Measurements from ENCODE around the gene TIMP2. TPM values are rescaled to one million over a fixed set of nuclear protein-coding genes. Genes with fewer than 3 reads are reported as not detected.
"Not testable (repeated sequence)": the region's sequence is repeated elsewhere in the genome, so short reads cannot be mapped to it uniquely, and the experiment has no call there.

TIMP2 gene
- total and polyA plus RNA-seq, 2 experiments from 2014 or later = 10.6 to 22.5 TPM

DNA sequence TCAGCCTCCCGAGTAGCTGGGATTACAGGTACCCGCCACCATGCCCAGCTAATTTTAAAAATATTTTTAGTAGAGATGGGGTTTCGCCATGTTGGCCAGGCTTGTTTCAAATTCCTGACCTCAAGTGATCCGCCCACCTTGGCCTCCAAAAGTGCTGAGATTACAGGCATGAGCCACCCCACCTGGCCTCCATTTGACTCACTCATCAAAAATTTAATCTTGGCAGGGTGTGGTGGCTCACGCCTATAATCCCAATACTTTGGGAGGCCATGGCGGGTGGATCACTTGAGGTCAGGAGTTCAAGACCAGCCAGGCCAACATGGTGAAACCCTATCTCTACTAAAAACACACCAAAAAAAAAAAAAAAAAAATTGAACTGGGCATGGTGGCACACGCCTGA, 13.6 kb downstream of the TIMP2 start:
- not testable (repeated sequence) for H3K27ac ChIP-seq (ENCODE audit: low read depth); H4K20me1 ChIP-seq (replicated peaks; ENCODE audit: insufficient read depth); H3K4me2 ChIP-seq; H3K27me3 Mint-ChIP-seq (ENCODE audit: insufficient read depth, low read depth, poor library complexity); H3K36me3 Mint-ChIP-seq (ENCODE audit: low read depth); H3K9me3 Mint-ChIP-seq; H3K27ac Mint-ChIP-seq; H3K4me1 ChIP-seq (ENCODE audit: insufficient read depth); H3K9me2 ChIP-seq (ENCODE audit: insufficient read depth); H3K27me3 ChIP-seq (ENCODE audit: insufficient read depth); H3K36me3 ChIP-seq (ENCODE audit: insufficient read depth); ATAC-seq; H3K4me3 Mint-ChIP-seq; H3K4me3 ChIP-seq; H2AFZ ChIP-seq; H3F3A ChIP-seq (replicated peaks; ENCODE audit: low read depth); DNase-seq (ENCODE audit: low spot score)
- H3K79me2 ChIP-seq (replicated peaks; ENCODE audit: insufficient read depth) = peaks cover 37% of the 10 kb centered on the region
- peaks cover 18% of the 10 kb centered on the region for H3K4me1 Mint-ChIP-seq

DNA sequence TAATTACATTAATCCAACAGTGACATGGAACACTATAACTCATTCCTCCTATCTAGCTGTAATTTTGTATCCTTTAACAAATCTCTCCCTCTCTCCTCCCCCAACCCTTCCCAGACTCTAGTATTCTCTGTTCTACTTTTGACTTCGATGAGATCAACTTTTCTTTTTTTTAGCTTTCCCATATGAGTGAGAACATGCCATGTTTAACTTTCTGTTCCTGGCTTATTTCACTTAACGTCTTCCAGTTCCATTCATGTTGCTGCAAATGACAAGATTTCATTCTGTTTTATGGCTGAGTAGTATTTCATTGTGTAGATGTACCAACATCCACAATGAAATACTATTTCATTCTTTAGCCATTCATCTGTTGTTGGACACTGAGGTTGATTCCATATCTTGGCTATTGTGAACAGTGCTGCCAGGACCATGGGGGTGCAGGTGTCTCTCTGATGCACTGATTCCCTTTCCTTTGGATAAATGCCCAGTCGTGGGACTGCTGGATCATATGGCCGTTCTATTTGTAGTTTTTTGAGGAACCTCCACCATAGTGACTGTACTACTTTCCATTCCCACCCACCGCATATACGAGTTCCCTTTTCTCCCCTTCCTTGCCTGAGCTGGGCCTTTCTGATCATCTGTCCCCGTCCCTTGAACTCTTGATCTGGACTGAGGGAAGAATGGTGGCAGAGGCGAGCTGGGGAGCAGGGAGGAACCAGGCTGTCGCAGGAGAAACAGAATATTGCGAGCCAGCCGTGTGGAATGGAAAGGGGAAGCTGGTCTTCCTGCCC, 14.5 kb downstream of the TIMP2 start:
- Histone ChIP-seq H3K27ac (ENCODE audit: low read depth) (no peak overlapping the region), H3F3A (replicated peaks; ENCODE audit: low read depth) (no peaks in the 10 kb centered on the region), H3K4me1 (ENCODE audit: insufficient read depth) (no peaks in the 10 kb centered on the region), H4K20me1 (replicated peaks; ENCODE audit: insufficient read depth) (peaks cover 3% of the 10 kb centered on the region; the same call in 1 of the 2 replicates), H3K27me3 (ENCODE audit: insufficient read depth) (no peaks in the 10 kb centered on the region), H3K79me2 (replicated peaks; ENCODE audit: insufficient read depth) (peaks cover 36% of the 10 kb centered on the region), H3K36me3 (ENCODE audit: insufficient read depth) (no peaks in the 10 kb centered on the region), H3K9me2 (ENCODE audit: insufficient read depth) (no peaks in the 10 kb centered on the region), H3K4me3 (no peak overlapping the region), H2AFZ (no peak overlapping the region), H3K4me2 (no peak overlapping the region)
- no peak for ATAC-seq
- Mint-ChIP-seq H3K4me3 (no peak overlapping the region), H3K9me3 (no peaks in the 10 kb centered on the region), H3K27ac (no peak overlapping the region), H3K36me3 (ENCODE audit: low read depth) (no peaks in the 10 kb centered on the region), H3K27me3 (ENCODE audit: insufficient read depth, low read depth, poor library complexity) (peaks cover 4% of the 10 kb centered on the region), H3K4me1 (peaks cover 10% of the 10 kb centered on the region)
- no peak for DNase-seq (ENCODE audit: low spot score)
- no peak for TF ChIP-seq NANOG (IDR thresholded peaks at IDR 0.05; ENCODE audit: borderline replicate concordance)
- no peak for TF ChIP-seq JUNB (IDR thresholded peaks at IDR 0.05; ENCODE audit: unreplicated experiment)
- TF ChIP-seq, protein P1, sequence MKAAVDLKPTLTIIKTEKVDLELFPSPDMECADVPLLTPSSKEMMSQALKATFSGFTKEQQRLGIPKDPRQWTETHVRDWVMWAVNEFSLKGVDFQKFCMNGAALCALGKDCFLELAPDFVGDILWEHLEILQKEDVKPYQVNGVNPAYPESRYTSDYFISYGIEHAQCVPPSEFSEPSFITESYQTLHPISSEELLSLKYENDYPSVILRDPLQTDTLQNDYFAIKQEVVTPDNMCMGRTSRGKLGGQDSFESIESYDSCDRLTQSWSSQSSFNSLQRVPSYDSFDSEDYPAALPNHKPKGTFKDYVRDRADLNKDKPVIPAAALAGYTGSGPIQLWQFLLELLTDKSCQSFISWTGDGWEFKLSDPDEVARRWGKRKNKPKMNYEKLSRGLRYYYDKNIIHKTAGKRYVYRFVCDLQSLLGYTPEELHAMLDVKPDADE (IDR thresholded peaks at IDR 0.05) = no peak
- no peak for TF ChIP-seq EZH2phosphoT487 (IDR thresholded peaks at IDR 0.05; ENCODE audit: unreplicated experiment)
- TF ChIP-seq STAT1 (IDR thresholded peaks at IDR 0.05; ENCODE audit: unreplicated experiment) = no peak
- TF ChIP-seq, protein P2, sequence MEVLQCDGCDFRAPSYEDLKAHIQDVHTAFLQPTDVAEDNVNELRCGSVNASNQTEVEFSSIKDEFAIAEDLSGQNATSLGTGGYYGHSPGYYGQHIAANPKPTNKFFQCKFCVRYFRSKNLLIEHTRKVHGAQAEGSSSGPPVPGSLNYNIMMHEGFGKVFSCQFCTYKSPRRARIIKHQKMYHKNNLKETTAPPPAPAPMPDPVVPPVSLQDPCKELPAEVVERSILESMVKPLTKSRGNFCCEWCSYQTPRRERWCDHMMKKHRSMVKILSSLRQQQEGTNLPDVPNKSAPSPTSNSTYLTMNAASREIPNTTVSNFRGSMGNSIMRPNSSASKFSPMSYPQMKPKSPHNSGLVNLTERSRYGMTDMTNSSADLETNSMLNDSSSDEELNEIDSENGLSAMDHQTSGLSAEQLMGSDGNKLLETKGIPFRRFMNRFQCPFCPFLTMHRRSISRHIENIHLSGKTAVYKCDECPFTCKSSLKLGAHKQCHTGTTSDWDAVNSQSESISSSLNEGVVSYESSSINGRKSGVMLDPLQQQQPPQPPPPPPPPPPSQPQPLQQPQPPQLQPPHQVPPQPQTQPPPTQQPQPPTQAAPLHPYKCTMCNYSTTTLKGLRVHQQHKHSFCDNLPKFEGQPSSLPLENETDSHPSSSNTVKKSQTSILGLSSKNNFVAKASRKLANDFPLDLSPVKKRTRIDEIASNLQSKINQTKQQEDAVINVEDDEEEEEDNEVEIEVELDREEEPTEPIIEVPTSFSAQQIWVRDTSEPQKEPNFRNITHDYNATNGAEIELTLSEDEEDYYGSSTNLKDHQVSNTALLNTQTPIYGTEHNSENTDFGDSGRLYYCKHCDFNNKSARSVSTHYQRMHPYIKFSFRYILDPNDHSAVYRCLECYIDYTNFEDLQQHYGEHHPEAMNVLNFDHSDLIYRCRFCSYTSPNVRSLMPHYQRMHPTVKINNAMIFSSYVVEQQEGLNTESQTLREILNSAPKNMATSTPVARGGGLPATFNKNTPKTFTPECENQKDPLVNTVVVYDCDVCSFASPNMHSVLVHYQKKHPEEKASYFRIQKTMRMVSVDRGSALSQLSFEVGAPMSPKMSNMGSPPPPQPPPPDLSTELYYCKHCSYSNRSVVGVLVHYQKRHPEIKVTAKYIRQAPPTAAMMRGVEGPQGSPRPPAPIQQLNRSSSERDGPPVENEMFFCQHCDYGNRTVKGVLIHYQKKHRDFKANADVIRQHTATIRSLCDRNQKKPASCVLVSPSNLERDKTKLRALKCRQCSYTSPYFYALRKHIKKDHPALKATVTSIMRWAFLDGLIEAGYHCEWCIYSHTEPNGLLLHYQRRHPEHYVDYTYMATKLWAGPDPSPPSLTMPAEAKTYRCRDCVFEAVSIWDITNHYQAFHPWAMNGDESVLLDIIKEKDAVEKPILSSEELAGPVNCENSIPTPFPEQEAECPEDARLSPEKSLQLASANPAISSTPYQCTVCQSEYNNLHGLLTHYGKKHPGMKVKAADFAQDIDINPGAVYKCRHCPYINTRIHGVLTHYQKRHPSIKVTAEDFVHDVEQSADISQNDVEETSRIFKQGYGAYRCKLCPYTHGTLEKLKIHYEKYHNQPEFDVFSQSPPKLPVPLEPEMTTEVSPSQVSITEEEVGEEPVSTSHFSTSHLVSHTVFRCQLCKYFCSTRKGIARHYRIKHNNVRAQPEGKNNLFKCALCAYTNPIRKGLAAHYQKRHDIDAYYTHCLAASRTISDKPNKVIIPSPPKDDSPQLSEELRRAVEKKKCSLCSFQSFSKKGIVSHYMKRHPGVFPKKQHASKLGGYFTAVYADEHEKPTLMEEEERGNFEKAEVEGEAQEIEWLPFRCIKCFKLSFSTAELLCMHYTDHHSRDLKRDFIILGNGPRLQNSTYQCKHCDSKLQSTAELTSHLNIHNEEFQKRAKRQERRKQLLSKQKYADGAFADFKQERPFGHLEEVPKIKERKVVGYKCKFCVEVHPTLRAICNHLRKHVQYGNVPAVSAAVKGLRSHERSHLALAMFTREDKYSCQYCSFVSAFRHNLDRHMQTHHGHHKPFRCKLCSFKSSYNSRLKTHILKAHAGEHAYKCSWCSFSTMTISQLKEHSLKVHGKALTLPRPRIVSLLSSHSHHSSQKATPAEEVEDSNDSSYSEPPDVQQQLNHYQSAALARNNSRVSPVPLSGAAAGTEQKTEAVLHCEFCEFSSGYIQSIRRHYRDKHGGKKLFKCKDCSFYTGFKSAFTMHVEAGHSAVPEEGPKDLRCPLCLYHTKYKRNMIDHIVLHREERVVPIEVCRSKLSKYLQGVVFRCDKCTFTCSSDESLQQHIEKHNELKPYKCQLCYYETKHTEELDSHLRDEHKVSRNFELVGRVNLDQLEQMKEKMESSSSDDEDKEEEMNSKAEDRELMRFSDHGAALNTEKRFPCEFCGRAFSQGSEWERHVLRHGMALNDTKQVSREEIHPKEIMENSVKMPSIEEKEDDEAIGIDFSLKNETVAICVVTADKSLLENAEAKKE (CRISPR knock-in tag; IDR thresholded peaks at IDR 0.05) = no peak
- no peak for TF ChIP-seq CREB1 (CRISPR knock-in tag; IDR thresholded peaks at IDR 0.05; ENCODE audit: low read depth)
- TF ChIP-seq, protein P3, sequence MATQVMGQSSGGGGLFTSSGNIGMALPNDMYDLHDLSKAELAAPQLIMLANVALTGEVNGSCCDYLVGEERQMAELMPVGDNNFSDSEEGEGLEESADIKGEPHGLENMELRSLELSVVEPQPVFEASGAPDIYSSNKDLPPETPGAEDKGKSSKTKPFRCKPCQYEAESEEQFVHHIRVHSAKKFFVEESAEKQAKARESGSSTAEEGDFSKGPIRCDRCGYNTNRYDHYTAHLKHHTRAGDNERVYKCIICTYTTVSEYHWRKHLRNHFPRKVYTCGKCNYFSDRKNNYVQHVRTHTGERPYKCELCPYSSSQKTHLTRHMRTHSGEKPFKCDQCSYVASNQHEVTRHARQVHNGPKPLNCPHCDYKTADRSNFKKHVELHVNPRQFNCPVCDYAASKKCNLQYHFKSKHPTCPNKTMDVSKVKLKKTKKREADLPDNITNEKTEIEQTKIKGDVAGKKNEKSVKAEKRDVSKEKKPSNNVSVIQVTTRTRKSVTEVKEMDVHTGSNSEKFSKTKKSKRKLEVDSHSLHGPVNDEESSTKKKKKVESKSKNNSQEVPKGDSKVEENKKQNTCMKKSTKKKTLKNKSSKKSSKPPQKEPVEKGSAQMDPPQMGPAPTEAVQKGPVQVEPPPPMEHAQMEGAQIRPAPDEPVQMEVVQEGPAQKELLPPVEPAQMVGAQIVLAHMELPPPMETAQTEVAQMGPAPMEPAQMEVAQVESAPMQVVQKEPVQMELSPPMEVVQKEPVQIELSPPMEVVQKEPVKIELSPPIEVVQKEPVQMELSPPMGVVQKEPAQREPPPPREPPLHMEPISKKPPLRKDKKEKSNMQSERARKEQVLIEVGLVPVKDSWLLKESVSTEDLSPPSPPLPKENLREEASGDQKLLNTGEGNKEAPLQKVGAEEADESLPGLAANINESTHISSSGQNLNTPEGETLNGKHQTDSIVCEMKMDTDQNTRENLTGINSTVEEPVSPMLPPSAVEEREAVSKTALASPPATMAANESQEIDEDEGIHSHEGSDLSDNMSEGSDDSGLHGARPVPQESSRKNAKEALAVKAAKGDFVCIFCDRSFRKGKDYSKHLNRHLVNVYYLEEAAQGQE (IDR thresholded peaks at IDR 0.05; ENCODE audit: unreplicated experiment) = no peak
- TF ChIP-seq EZH2 (IDR thresholded peaks at IDR 0.05; ENCODE audit: low read depth, unreplicated experiment) = no peak
- TF ChIP-seq ZNF331 (CRISPR knock-in tag; IDR thresholded peaks at IDR 0.05; ENCODE audit: low read depth) = no peak

Measured in GM23338 (cell line).